ENCODE results near the gene NPBWR2. TPM values are rescaled to one million over a fixed set of nuclear protein-coding genes. Genes with fewer than 3 reads are reported as not detected.

Gene NPBWR2
- total RNA-seq, 1 experiment from 2014 or later = not detected

DNA sequence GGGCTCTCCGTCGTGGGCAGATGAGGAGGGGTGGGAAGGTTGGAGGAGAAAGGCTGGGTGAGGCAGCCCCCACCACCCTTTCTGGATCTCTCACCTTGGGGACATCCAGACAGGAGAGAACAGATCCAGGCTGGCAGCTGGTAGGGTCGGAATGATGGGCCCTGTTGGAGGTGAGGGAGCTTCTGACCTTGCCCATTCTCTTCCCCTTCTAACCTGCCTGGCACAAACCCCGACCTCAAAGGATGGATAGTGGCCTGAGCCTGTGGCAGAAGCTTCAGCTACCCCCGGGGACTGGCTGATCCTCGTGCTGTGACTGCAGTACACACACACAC, 6.0 kb upstream of the NPBWR2 start:
- TF ChIP-seq RORB (CRISPR knock-in tag; IDR thresholded peaks at IDR 0.05) (no peak), SOX15 (CRISPR knock-in tag; IDR thresholded peaks at IDR 0.05) (no peak)
- Mint-ChIP-seq H3K27ac (no peak overlapping the region; the same call in none of the 2 replicates), H3K4me1 (no peaks in the 10 kb centered on the region), H3K36me3 (no peaks in the 10 kb centered on the region), H3K27me3 (ENCODE audit: low read depth) (no peaks in the 10 kb centered on the region), H3K9me3 (no peaks in the 10 kb centered on the region), H3K4me3 (no peak overlapping the region)
- no peak for DNase-seq (ENCODE audit: low spot score)
- CTCF ChIA-PET = interaction anchor here (0.6 to 5.9 kb wide), 3 partner anchors 11 to 49 kb away, joined by 4 to 30 read pairs (median 4); no protein-coding TSS in a partner anchor
- ATAC-seq = no peak
- POLR2A ChIA-PET = no interaction called here

DNA sequence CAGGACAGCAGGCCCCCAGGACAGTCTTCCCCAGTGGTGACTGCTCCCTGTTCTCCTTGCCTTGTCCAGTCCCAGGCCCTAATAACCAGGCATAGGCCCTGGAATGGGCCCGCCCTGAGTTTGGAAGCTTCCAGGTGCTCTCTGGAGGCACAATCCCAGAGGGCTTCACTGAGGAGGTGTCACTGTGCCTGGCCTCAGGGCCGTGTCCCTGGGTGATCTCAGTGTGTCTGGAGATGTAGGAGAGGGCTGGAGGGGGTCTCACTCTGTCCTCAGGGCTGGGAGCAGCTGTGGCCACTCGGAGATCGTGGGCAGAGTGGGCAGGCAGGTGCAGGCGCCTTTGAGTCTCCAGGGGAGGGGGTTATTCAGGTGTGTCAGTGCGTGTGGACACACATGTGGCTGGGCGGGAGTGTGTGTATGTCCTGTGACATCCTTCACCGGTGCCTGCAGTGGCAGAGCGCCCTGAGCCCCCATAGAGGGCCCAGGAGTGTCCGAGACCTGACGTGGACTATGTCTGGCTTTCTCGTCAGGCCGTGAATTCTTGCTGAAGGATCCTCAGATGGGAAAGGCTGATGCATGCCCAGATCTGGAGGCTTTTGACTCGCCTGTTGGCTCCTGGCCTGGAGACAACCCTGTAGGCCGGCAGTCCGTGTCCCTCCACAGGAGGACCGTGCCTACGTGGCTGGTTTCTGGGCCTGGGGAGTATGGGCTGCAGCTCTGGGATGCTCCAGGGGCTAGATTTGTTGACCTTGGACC, 5.5 kb upstream of the NPBWR2 start:
- no peaks in the 10 kb centered on the region for H3K9me3 Mint-ChIP-seq
- no peaks in the 10 kb centered on the region for H3K4me1 Mint-ChIP-seq
- no peaks in the 10 kb centered on the region for H3K36me3 Mint-ChIP-seq
- ChIA-PET CTCF (interaction anchor here (2.1 to 5.9 kb wide), 2 partner anchors 11 to 29 kb away, joined by 7 to 30 read pairs; partner anchors contain the start of gene LKAAEAR1), POLR2A (interaction anchor here (0.5 kb wide), 1 partner anchor 466 kb away, joined by 3 read pairs; no protein-coding TSS in a partner anchor)
- no peaks in the 10 kb centered on the region for H3K27me3 Mint-ChIP-seq (ENCODE audit: low read depth)
- ATAC-seq (no peak), DNase-seq (ENCODE audit: low spot score) (peak; percentile 10)
- H3K27ac Mint-ChIP-seq = no peak overlapping the region; the same call in 1 of the 2 replicates
- TF ChIP-seq NFE2L1 (CRISPR knock-in tag; IDR thresholded peaks at IDR 0.05) = no peak
- no peak for TF ChIP-seq ZNF423 (CRISPR knock-in tag; IDR thresholded peaks at IDR 0.05)
- no peak for TF ChIP-seq JAZF1 (CRISPR knock-in tag; IDR thresholded peaks at IDR 0.05)
- TF ChIP-seq ZNF232 (CRISPR knock-in tag; IDR thresholded peaks at IDR 0.05) = no peak
- TF ChIP-seq, protein P1, sequence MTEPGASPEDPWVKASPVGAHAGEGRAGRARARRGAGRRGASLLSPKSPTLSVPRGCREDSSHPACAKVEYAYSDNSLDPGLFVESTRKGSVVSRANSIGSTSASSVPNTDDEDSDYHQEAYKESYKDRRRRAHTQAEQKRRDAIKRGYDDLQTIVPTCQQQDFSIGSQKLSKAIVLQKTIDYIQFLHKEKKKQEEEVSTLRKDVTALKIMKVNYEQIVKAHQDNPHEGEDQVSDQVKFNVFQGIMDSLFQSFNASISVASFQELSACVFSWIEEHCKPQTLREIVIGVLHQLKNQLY (CRISPR knock-in tag; IDR thresholded peaks at IDR 0.05) = no peak
- TF ChIP-seq, protein P2, sequence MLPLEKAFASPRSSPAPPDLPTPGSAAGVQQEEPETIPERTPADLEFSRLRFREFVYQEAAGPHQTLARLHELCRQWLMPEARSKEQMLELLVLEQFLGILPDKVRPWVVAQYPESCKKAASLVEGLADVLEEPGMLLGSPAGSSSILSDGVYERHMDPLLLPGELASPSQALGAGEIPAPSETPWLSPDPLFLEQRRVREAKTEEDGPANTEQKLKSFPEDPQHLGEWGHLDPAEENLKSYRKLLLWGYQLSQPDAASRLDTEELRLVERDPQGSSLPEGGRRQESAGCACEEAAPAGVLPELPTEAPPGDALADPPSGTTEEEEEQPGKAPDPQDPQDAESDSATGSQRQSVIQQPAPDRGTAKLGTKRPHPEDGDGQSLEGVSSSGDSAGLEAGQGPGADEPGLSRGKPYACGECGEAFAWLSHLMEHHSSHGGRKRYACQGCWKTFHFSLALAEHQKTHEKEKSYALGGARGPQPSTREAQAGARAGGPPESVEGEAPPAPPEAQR (CRISPR knock-in tag; IDR thresholded peaks at IDR 0.05) = no peak
- no peak for TF ChIP-seq SOX15 (CRISPR knock-in tag; IDR thresholded peaks at IDR 0.05)
- TF ChIP-seq, protein P3, sequence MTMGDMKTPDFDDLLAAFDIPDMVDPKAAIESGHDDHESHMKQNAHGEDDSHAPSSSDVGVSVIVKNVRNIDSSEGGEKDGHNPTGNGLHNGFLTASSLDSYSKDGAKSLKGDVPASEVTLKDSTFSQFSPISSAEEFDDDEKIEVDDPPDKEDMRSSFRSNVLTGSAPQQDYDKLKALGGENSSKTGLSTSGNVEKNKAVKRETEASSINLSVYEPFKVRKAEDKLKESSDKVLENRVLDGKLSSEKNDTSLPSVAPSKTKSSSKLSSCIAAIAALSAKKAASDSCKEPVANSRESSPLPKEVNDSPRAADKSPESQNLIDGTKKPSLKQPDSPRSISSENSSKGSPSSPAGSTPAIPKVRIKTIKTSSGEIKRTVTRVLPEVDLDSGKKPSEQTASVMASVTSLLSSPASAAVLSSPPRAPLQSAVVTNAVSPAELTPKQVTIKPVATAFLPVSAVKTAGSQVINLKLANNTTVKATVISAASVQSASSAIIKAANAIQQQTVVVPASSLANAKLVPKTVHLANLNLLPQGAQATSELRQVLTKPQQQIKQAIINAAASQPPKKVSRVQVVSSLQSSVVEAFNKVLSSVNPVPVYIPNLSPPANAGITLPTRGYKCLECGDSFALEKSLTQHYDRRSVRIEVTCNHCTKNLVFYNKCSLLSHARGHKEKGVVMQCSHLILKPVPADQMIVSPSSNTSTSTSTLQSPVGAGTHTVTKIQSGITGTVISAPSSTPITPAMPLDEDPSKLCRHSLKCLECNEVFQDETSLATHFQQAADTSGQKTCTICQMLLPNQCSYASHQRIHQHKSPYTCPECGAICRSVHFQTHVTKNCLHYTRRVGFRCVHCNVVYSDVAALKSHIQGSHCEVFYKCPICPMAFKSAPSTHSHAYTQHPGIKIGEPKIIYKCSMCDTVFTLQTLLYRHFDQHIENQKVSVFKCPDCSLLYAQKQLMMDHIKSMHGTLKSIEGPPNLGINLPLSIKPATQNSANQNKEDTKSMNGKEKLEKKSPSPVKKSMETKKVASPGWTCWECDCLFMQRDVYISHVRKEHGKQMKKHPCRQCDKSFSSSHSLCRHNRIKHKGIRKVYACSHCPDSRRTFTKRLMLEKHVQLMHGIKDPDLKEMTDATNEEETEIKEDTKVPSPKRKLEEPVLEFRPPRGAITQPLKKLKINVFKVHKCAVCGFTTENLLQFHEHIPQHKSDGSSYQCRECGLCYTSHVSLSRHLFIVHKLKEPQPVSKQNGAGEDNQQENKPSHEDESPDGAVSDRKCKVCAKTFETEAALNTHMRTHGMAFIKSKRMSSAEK (CRISPR knock-in tag; IDR thresholded peaks at IDR 0.05; ENCODE audit: borderline replicate concordance) = no peak
- TF ChIP-seq, protein P4, sequence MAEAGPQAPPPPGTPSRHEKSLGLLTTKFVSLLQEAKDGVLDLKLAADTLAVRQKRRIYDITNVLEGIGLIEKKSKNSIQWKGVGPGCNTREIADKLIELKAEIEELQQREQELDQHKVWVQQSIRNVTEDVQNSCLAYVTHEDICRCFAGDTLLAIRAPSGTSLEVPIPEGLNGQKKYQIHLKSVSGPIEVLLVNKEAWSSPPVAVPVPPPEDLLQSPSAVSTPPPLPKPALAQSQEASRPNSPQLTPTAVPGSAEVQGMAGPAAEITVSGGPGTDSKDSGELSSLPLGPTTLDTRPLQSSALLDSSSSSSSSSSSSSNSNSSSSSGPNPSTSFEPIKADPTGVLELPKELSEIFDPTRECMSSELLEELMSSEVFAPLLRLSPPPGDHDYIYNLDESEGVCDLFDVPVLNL (CRISPR knock-in tag; IDR thresholded peaks at IDR 0.05; ENCODE audit: borderline replicate concordance, low read depth) = no peak
- no peak for TF ChIP-seq CREM (CRISPR knock-in tag; IDR thresholded peaks at IDR 0.05)
- TF ChIP-seq ZNF219 (CRISPR knock-in tag; IDR thresholded peaks at IDR 0.05; ENCODE audit: borderline replicate concordance) = no peak
- TF ChIP-seq NR2C2 (CRISPR knock-in tag; IDR thresholded peaks at IDR 0.05) = no peak
- TF ChIP-seq ZBTB21 (CRISPR knock-in tag; IDR thresholded peaks at IDR 0.05; ENCODE audit: borderline replicate concordance) = no peak
- TF ChIP-seq TEAD4 (CRISPR knock-in tag; IDR thresholded peaks at IDR 0.05) = no peak
- TF ChIP-seq, protein P5, sequence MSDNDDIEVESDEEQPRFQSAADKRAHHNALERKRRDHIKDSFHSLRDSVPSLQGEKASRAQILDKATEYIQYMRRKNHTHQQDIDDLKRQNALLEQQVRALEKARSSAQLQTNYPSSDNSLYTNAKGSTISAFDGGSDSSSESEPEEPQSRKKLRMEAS (CRISPR knock-in tag; IDR thresholded peaks at IDR 0.05) = no peak
- TF ChIP-seq SP1 (CRISPR knock-in tag; conservative IDR thresholded peaks at IDR 0.05) = no peak
- TF ChIP-seq HMGA2 (CRISPR knock-in tag; IDR thresholded peaks at IDR 0.05) = no peak
- TF ChIP-seq, protein P6, sequence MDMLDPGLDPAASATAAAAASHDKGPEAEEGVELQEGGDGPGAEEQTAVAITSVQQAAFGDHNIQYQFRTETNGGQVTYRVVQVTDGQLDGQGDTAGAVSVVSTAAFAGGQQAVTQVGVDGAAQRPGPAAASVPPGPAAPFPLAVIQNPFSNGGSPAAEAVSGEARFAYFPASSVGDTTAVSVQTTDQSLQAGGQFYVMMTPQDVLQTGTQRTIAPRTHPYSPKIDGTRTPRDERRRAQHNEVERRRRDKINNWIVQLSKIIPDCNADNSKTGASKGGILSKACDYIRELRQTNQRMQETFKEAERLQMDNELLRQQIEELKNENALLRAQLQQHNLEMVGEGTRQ (CRISPR knock-in tag; IDR thresholded peaks at IDR 0.05) = no peak
- no peak for TF ChIP-seq MXD4 (CRISPR knock-in tag; IDR thresholded peaks at IDR 0.05; ENCODE audit: borderline replicate concordance)
- H3K4me3 Mint-ChIP-seq = no peak overlapping the region

Measured in WTC11 (cell line).